T-helper 2 cell treated with Interferon-gamma antibody and Interleukin-4, amounts not matched to agents 5 μg/mL and 100 μg/mL, for 36 hours (primary cell): ENCODE data around the gene CHST11.

Source experiments
- DNase-seq: peaks from one replicate; pipeline ENCODE4 v3.0.0; 2021; ENCODE audit warnings: low spot score
- H3K27ac Mint-ChIP-seq: one replicate; pipeline ENCODE4 v1.8.0; 2021; ENCODE audit warnings: mild to moderate bottlenecking, mixed read lengths
- H3K27me3 Mint-ChIP-seq: one replicate; pipeline ENCODE4 v1.8.0; 2021; ENCODE audit warnings: low read depth, mixed read lengths
- H3K36me3 Mint-ChIP-seq: one replicate; pipeline ENCODE4 v1.8.0; 2021; ENCODE audit warnings: low read depth, mixed read lengths
- H3K4me1 Mint-ChIP-seq: one replicate; pipeline ENCODE4 v1.8.0; 2021; ENCODE audit warnings: low read depth, mixed read lengths
- H3K4me3 Mint-ChIP-seq: one replicate; pipeline ENCODE4 v1.8.0; 2022; ENCODE audit warnings: mild to moderate bottlenecking, moderate library complexity, mixed read lengths
- H3K9me3 Mint-ChIP-seq: one replicate; pipeline ENCODE4 v1.8.0; 2021; ENCODE audit warnings: mixed read lengths

Gene CHST11

DNA sequence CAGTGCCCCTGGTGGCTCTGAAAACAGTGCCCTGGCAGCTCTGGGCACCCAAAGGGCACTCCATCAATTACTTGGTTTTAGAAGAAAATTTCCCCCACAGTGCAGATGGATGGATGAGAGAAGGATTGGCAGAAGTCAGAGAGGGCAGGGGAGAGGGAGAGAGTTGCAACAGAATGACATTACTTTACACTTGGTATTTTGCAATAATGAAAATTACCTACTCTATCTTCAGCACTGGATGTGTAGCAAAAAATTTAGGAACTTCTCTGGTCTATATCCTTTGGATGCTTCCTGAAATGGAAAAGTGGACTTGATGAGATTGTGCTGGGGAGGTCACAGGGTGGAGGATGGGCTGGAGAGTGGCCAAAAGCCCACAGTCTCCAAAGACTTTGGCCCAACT, 193.2 kb downstream of the CHST11 start:
- Mint-ChIP-seq H3K9me3 (no peaks in the 10 kb centered on the region), H3K4me1 (peaks cover 31% of the 10 kb centered on the region), H3K4me3 (no peak overlapping the region), H3K27ac (no peak overlapping the region), H3K27me3 (no peaks in the 10 kb centered on the region), H3K36me3 (peaks cover 30% of the 10 kb centered on the region)
- no peak for DNase-seq

DNA sequence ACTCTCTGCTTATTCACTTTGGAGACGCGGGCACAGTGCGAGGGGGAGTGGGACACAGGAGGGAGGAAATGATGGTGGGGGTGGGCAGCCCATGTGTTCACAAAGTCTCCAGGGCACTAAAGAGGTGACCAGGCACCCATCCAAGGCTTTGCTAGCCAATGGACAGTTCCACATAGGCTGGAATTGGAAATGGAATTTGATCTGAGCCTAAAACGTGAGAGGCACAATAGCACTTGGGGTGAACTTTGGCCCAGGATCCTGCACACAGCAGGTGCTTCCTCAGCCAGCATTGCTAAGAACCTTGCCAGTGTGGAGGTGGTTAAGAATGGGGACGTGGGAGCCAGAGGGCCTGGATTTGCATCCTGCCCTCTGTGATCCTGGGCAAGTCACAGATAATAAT, 193.8 kb downstream of the CHST11 start:
- Mint-ChIP-seq H3K4me3 (no peak overlapping the region), H3K27me3 (no peaks in the 10 kb centered on the region), H3K9me3 (no peaks in the 10 kb centered on the region), H3K27ac (no peak overlapping the region), H3K36me3 (peaks cover 29% of the 10 kb centered on the region), H3K4me1 (peaks cover 32% of the 10 kb centered on the region)
- no peak for DNase-seq

DNA sequence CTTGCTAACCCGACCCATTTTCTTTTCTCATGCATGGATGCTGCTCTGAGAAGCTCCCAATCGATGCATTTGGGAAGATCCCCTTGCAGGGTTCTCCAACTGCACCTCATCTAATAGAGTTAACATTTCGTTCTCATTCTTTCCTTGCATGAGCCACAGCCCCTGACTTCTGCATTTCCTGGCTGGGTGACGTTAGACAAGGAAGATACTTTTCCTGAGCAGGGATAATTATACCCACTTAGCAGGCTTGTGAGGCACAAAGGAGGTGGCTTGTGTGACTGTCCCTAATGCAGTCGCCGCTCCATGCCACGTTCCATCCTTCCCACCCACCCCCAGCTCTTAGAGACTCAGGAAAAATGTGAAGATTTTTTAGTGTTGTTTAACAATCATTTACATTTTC, 195.1 kb downstream of the CHST11 start:
- H3K27ac Mint-ChIP-seq = no peak overlapping the region
- no peak overlapping the region for H3K4me3 Mint-ChIP-seq
- no peak for DNase-seq
- peaks cover 26% of the 10 kb centered on the region for H3K4me1 Mint-ChIP-seq
- peaks cover 17% of the 10 kb centered on the region for H3K36me3 Mint-ChIP-seq
- no peaks in the 10 kb centered on the region for H3K9me3 Mint-ChIP-seq
- H3K27me3 Mint-ChIP-seq = no peaks in the 10 kb centered on the region

DNA sequence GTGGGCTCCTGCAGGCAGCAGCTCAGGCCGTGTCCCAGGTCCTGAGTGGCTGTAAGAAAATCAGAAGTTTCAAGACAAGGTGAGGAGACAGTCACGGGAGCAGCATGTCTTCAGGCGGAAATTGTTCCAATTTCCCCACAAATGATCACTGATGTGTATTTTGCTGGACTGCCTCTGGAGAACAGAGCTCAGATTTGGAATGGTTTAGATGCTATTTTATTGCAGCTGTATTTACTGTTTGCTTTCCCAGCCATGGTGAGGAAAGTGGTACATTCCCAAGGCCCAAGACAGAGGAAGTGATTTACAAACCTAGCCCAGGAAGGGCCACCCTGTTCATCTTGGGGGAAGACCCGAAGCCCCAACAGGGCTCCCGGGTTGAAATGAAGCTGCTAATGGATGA, 195.6 kb downstream of the CHST11 start:
- DNase-seq = no peak
- Mint-ChIP-seq H3K9me3 (no peaks in the 10 kb centered on the region), H3K4me1 (peaks cover 26% of the 10 kb centered on the region), H3K27ac (no peak overlapping the region), H3K27me3 (no peaks in the 10 kb centered on the region), H3K36me3 (peaks cover 15% of the 10 kb centered on the region), H3K4me3 (no peak overlapping the region)

DNA sequence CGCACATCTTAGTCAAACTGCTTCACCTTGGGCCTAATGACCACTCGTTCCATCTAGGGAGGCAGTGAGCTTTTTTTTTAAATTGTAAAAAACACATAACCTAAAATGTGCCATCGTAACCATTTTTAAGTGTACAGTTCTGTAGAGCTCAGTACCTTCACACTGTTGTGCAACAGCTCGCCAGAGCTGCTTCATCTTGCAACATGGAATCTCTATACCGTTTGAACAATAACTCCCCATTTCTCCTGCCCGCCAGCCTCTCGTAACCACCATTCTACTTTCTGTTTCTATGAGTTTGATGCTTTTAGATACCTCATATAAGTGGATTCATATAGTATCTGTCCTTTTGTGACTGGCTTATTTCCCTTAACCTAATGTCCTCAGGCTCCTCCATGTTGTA, 196.2 kb downstream of the CHST11 start:
- peaks cover 22% of the 10 kb centered on the region for H3K4me1 Mint-ChIP-seq
- no peaks in the 10 kb centered on the region for H3K27me3 Mint-ChIP-seq
- DNase-seq = no peak
- no peaks in the 10 kb centered on the region for H3K9me3 Mint-ChIP-seq
- no peak overlapping the region for H3K4me3 Mint-ChIP-seq
- H3K27ac Mint-ChIP-seq = no peak overlapping the region
- peaks cover 11% of the 10 kb centered on the region for H3K36me3 Mint-ChIP-seq

DNA sequence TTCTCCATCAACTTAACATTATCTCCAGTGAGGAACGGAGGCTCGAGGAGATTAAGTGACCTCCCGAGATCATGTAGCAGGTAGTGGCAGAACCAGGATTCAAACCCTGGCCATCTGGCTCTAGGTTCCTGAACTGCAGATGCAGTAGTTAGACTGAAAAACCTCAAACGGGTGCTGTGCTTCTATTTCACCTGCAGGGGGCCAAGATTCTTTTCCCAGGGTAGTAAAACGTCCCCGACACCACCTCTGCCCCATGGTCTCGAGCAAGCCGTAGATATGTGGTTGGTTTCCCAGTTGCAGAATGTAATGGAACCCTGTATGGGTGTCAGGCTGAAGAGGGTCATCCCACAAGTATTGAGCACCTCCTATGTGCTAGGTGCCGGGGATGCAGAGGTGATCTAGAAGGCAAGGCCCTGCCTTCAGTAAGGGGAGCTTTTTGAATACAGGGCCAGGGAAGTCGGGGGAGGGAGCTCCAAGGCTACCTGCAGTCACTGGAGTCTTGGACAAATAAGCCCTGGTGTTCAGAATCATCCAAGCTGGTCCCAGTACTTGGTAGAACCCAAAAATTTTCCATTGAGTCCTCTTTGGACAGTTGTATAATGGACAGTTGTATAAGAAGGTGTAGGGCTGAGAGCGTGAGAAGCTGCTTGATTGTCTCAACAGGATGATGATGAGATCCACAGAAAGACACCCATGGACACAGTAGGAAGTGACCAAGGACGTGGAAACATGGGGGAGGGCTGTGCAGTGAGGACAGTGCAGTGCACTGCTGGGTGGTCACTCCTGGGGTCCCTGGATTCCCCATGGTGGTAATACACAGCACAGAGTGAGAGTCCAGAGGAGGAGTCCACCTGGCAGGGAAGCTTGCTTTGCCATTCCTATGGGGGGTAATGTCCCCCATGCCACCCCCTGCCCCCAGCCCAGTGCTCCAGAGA, 197.2 kb downstream of the CHST11 start:
- DNase-seq = no peak
- peaks cover 9% of the 10 kb centered on the region for H3K36me3 Mint-ChIP-seq
- H3K4me1 Mint-ChIP-seq = peaks cover 19% of the 10 kb centered on the region
- H3K9me3 Mint-ChIP-seq = no peaks in the 10 kb centered on the region
- no peak overlapping the region for H3K4me3 Mint-ChIP-seq
- peak overlapping the region; percentile 41 for H3K27ac Mint-ChIP-seq
- no peaks in the 10 kb centered on the region for H3K27me3 Mint-ChIP-seq

DNA sequence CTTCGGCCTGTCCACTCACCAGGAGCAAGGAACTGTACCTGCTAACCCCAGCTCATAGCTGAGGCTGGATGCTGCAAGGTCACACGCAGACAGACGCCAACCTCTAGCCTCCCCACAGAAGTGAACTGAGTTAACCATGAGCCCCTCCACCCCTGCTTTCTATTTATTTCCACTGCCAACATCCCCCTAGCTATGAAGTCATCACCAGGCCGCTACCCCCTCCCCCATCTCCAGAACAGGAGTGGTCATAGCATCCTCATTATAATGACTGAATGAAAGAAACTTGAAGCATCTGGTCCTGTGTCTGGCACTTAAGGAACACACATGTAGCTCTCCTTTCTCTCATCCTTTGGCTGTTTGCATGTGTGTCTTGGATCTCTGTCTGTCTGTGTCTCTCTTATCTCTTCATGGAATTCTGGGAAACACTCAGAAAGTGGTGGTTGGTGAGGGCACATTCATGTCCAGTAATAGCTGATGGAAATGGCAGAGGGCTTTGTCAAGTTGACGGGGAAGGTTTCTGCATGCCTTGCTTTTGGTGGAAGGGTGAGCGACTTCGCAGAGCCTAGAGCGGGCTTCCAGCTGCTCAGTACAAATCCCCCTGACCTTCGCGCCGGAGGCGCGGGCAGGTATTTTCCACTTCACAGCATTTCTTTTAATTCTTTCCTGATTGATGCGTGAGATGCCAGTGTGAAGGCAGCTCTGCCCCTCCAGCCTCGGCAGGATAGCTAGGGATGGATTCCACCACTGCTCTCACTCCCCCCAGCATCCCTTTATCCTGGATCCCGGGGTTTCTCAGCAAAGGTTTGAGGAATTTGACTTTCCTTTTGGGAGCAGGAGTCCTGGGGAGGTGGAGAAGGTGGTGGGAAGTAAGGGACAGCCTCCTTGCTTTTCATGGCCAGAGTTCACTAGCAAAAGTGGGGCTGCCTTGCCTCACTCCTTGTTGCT, 198.2 kb downstream of the CHST11 start:
- H3K4me1 Mint-ChIP-seq = peaks cover 19% of the 10 kb centered on the region
- DNase-seq = no peak
- H3K9me3 Mint-ChIP-seq = no peaks in the 10 kb centered on the region
- H3K4me3 Mint-ChIP-seq = no peak overlapping the region
- peaks cover 9% of the 10 kb centered on the region for H3K36me3 Mint-ChIP-seq
- no peaks in the 10 kb centered on the region for H3K27me3 Mint-ChIP-seq
- H3K27ac Mint-ChIP-seq = no peak overlapping the region

DNA sequence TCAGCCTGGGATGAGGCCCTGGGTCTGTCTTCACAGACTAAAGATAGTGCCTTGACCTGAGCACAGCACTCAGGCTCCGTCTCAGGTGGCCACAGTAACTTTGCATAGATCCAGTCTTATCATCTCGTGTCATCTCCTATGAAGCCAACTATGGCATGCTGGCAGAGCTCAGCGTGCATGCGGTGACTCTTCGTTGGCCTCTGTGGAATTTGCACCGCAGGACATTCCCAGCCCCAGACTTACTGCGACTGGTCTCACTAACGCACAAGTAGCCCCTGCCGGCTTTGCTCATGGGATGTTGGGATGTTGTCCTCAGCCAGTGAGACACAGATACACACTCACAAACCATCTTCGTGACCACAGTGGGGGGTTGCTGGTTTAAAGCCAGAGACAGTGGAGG, 199.6 kb downstream of the CHST11 start:
- DNase-seq = no peak
- Mint-ChIP-seq H3K27ac (no peak overlapping the region), H3K27me3 (no peaks in the 10 kb centered on the region)

DNA sequence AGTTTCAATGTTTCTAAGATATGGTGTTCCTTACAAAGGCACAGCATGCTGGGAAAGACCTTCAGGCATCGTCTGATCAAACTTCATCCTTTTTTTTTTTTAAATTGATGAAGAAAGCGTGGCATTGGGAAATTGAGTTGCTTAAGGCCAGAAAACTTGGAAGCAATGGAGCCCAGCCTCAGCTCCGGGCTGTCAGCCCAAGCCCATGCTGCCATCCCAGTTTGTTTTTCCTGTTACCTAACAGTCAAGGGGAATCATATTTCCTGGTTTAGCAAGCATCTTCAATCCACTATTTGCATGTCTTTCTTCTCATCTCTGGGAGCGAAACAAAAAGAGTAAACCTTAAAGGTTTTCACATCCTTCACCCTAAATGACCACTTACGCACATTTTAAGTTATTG, 200.2 kb downstream of the CHST11 start:
- Mint-ChIP-seq H3K27me3 (no peaks in the 10 kb centered on the region), H3K9me3 (no peaks in the 10 kb centered on the region), H3K4me1 (peaks cover 19% of the 10 kb centered on the region), H3K4me3 (no peak overlapping the region), H3K36me3 (peaks cover 11% of the 10 kb centered on the region), H3K27ac (no peak overlapping the region)
- no peak for DNase-seq

More for the DNA sequence above, 199.6 kb downstream of the CHST11 start:
- Mint-ChIP-seq H3K36me3 (peaks cover 11% of the 10 kb centered on the region), H3K4me3 (no peak overlapping the region), H3K9me3 (no peaks in the 10 kb centered on the region), H3K4me1 (peaks cover 20% of the 10 kb centered on the region)

DNA sequence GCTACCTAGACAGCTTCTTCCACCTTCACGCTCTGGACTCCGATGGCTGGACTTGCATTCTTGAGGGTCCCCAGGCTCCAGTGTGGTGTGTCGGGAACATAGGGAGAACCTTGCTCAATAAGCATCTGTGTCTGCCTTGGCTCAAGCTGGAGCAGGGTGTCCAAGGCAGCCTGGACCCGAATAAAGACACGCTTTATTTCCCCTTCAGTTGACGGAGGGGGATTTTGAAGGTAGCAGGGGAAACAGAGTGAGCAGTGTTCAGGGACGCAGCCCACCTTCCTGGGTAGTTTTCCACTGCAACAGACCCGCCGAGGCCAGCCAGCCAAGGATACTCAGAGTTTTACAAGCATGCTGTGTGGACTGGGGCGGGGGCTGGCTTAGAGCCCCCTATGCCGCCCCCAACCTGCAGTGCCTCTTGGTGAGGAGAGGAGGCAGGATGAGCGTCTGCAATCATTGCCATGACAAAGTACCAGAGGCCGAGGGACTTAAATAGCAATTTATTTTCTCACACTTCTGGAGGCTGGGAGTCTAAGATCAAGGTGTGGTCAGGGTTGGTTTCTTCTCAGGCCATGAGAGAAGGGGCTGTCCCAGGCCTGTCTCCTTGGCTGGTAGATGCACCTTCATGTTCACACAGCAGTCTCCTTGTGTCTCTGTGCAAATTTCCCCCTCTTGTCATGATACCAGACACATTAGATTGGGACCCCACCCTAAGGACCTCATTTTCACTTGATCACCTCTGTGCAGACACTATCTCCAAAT, 201.2 kb downstream of the CHST11 start:
- Mint-ChIP-seq H3K27ac (no peak overlapping the region), H3K36me3 (peaks cover 14% of the 10 kb centered on the region), H3K27me3 (no peaks in the 10 kb centered on the region), H3K9me3 (no peaks in the 10 kb centered on the region), H3K4me1 (peaks cover 17% of the 10 kb centered on the region), H3K4me3 (no peak overlapping the region)
- no peak for DNase-seq

DNA sequence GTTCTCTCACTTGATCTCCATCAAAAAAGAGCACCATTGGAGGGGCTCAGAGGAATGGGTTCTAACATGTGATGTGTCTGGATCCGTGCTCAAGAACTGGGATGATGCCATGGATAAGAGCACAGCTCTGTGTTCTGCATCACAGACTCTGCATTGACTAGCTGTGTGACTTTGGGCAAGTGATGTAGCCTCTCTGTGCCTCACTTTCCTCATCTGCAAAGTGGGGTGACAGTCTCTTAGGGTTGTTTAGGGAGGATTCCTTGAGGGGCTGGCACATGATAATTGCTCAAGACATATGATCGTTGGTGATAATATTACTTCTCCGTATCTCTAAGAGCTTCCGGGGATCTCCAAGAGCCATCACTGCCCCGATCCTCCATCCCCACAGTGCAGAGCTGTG, 202.3 kb downstream of the CHST11 start:
- peaks cover 9% of the 10 kb centered on the region for H3K36me3 Mint-ChIP-seq
- no peak overlapping the region for H3K4me3 Mint-ChIP-seq
- no peak for DNase-seq
- no peaks in the 10 kb centered on the region for H3K27me3 Mint-ChIP-seq
- no peaks in the 10 kb centered on the region for H3K9me3 Mint-ChIP-seq
- H3K4me1 Mint-ChIP-seq = peaks cover 12% of the 10 kb centered on the region
- no peak overlapping the region for H3K27ac Mint-ChIP-seq

DNA sequence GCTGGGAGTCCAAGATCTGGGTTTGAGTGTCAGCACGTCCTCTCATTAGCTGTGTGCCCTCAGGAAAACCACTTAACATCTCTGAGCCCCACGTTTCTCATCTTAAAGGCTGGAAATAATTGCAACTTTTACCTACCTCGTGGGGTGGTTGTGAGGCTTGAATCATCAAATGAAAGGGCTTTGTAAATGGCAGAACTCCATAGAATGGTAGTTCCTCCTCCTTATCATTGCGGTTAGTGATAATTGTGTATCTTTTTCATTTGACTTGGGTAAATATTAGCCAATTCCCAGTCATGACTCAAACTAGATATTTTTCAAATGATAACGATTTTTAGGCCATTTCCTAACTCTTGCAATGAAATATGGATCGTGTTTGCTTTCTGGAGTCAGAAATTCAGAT, 205.5 kb downstream of the CHST11 start:
- Mint-ChIP-seq H3K27ac (no peak overlapping the region), H3K4me3 (no peak overlapping the region), H3K9me3 (no peaks in the 10 kb centered on the region), H3K4me1 (peaks cover 20% of the 10 kb centered on the region), H3K27me3 (no peaks in the 10 kb centered on the region), H3K36me3 (peaks cover 16% of the 10 kb centered on the region)
- DNase-seq = no peak

DNA sequence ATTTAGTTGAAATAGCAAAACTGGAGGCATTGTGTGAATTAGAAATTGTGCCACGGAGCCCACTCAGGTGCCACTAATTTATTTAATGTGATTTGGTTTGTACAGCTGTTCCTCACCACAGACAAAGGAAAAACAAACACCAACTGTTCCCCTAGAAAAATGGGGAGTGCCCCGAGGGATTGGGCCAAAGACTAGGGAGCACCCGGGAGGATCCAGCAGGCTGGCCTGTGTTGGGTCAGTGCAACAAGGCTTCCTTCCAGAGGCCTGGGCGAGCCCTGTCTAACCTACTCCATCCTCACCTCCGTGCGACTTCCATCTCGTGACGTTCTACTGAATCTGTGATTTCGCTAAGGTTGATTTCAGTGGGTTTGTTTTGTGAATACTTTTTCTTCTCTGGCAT, 206.2 kb downstream of the CHST11 start:
- Mint-ChIP-seq H3K4me3 (no peak overlapping the region), H3K4me1 (peaks cover 20% of the 10 kb centered on the region), H3K27ac (no peak overlapping the region)

More for the DNA sequence above, 206.2 kb downstream of the CHST11 start:
- DNase-seq = no peak
- Mint-ChIP-seq H3K36me3 (peaks cover 16% of the 10 kb centered on the region), H3K9me3 (no peaks in the 10 kb centered on the region), H3K27me3 (no peaks in the 10 kb centered on the region)
